GM21423 (cell line): ENCODE data around the gene SKOR2.

ENCODE experiments used
- ATAC-seq: cut with Tn5 transposase; IDR thresholded peaks from one replicate; pipeline ENCODE4 v1.9.1; 2021; ENCODE audit warnings: mild to moderate bottlenecking, moderate library complexity; ENCODE audit not compliant: unreplicated experiment

The SKOR2 gene

GRCh38 chr18:47260924-47261701 is 9.7 kb upstream of the SKOR2 start:
- ATAC-seq = no peak

DNA sequence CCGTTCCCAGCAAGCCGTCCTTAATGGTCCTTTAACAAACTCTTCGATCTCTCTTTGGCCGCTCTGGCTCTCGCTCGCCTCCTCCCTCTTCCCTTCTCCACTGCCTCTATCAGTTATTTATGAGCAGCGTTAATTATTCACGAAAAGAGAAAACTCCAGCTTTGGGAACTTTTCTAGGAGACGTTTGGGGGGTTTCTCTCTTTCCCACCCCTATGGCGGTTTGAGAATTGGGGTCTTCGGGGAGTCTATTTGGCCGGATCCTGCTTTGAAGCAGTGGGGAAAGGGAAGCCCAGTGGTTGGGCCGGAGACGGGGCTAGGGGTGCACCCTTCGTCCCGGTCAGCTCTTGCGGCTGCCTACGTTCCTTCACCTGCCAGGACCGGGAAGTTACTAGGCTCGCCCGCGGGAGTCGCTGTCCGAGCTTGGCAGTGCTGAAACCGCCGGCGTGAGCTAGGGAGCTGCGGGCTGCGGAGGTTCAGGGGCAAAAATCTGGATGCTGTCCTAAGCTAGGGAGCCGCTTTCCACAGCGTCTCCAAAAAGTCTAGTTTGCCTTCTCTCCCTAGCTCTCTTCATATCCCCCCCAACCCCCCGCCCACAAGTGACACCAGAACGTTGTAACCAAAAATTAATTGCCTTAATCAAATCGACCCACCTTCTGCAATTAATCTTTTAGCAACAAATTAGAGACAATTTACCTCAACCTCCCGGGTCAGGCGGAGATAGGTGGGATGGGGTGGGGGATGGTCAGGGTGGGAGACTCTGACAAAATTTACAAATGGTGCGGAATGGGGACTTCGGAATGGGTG is 8.9 kb upstream of the SKOR2 start:
- no peak for ATAC-seq

- no peak for ATAC-seq
These were observed 3.0 kb upstream of the SKOR2 start for GRCh38 chr18:47254341-47254939.

- ATAC-seq = no peak
These were observed 1.7 kb upstream of the SKOR2 start for GRCh38 chr18:47253101-47253654.

- ATAC-seq = no peak
These were observed 941 bp downstream of the SKOR2 start for GRCh38 chr18:47250391-47251046.

- ATAC-seq = no peak
These were observed 2.0 kb downstream of the SKOR2 start for GRCh38 chr18:47249314-47249981.

GRCh38 chr18:47248604-47249313 is 2.7 kb downstream of the SKOR2 start:
- no peak for ATAC-seq

DNA sequence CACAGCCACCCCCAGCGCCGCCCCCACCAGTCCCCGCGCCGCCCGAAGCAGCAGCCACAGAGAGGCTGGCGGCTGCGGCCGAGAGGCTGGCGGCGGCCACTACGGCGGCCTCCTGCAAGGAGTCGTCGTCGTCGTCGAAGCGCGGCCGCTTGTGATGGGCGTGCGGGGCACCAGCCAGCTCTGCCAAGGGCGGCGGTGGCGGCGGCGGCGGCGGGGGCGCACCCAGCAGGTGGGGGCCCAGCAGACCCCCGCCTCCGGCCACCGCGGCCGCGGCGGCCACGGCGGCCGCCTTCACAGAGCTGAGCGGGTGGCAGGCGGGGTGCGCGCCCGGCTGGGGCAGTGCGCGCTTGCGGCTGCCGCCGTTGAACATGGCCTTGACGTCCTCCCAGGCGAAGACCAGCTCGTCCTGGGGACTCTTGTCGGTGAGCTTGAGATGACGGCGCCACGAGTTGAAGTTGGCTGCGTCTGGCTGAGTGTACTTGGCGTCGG is 3.3 kb downstream of the SKOR2 start:
- no peak for ATAC-seq

- no peak for ATAC-seq
These were observed 3.9 kb downstream of the SKOR2 start for GRCh38 chr18:47247416-47248114.

GRCh38 chr18:47247036-47247415 is 4.4 kb downstream of the SKOR2 start:
- no peak for ATAC-seq

- ATAC-seq = no peak
These were observed 5.2 kb downstream of the SKOR2 start for GRCh38 chr18:47246027-47246971.

GRCh38 chr18:47244086-47244485 is 7.4 kb downstream of the SKOR2 start:
- no peak for ATAC-seq

DNA sequence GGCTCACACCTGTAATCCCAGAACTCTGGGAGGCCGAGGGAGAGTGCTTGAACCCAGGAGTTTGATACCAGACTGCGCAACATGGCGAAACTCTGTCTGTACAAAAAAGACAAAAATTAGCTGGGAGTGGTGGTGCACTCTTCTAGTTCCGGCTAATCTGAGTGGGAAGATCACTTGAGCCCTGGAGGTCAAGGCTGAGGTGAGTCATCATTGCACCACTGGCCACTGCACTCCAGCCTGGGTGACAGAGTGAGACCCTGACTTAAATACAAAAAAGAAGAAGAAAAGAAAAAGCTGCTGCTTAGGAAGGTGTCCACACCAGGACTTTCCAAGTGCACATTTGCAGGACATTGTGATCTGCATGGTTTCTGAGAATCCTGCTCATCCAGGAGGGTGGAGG is 16.4 kb downstream of the SKOR2 start:
- ATAC-seq = no peak

DNA sequence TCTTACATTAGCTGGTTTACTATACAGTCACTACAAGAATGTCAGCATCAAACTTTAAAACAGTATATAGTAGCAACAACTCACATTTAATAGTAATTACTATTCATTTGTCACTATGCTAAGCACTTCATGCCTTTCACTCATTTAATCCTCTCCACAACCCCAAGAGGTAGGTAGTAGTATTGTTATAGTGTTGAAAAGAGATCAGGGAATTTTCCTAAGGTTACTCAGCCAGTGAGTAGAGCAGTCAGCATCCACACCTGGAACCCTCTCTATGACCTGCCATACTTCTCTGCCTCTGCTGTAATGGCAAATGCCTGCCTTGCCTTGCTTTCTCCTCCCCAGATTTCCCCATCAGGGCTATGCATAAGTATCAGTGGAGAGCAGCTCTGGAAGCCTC is 24.8 kb downstream of the SKOR2 start:
- ATAC-seq = no peak

DNA sequence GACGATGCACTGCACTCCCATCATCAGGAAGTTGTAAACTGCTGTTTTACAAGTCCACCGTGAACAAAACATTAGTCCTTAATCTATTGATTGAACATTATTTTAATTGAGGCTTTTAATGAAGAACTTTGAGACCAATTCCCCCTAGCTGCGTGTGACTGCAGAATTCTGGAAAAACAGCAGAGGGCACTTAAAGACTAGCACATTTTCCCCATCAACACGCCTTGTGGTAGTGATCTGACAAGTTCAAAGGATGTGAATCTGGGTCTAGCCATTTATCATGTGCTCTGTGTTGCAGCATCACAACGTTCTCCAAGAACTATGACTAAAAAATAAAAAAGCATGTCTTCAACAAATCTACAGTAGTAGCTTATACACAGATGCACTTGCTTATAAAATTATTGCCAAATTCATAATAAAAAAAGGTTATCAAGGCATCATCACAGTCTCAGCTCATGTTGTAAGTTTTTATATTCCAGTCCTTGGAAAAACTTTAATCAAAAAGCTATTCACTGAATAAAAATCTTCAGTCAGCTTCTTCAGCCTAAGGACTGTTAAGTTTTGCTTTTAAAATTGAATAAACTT is 35.8 kb downstream of the SKOR2 start:
- no peak for ATAC-seq

- no peak for ATAC-seq
These were observed 42.3 kb downstream of the SKOR2 start for GRCh38 chr18:47209171-47209570.

DNA sequence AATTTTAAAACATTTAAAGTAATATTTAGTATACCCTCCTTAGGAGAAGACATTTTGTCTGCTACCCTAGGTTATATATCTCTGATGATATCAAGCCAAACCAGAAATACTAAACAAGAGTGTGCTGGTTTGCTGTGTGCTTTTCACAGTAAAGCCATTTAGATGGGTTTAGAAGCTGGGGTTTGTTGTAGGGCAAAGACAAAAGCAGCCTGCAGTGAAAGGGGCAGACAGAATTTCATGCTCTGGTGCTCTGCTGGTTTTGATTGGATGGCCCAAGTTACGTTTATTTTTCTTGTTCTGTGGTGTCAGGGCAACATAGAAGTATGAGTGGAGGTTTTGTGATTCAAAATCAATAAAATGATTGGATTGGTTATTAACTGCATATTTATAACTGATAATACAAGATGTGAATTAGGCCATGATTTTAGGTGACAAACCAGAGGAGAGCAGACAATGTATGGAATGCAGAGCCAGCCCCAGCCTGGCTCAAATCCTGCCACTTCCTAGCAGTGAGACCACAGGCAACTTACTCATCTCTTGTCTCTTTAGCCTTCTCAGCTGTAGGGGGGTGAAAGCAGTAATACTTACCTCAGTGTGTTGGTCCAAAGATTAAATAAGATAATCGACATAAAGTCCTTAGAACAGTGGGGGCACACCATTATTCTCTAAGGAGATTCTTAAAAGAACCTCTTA is 44.4 kb downstream of the SKOR2 start:
- ATAC-seq = no peak
